Testis (tissue), 2 donors: ENCODE measurements around the gene VOPP1.

Experiments used
- POLR2A ChIP-seq: fragments of 450-650 bp; IDR thresholded peaks from one replicate; pipeline ENCODE4 v1.6.1; 2017; ENCODE audit warnings: antibody characterized with exemption, mild to moderate bottlenecking, moderate library complexity
- TF ChIP-seq, protein P1 (sequence below), 3 experiments: fragments of 450-650 bp in 2 of 3; fragments of 200-600 bp in 1 of 3; sonication (generic) in 1 of 3; IDR thresholded peaks; one replicate each; pipeline ENCODE4 v1.5.1; 2016 to 2019; ENCODE audit warnings: antibody characterized with exemption in 3 of 3, mild to moderate bottlenecking in 2 of 3, moderate library complexity in 1 of 3

DNA sequence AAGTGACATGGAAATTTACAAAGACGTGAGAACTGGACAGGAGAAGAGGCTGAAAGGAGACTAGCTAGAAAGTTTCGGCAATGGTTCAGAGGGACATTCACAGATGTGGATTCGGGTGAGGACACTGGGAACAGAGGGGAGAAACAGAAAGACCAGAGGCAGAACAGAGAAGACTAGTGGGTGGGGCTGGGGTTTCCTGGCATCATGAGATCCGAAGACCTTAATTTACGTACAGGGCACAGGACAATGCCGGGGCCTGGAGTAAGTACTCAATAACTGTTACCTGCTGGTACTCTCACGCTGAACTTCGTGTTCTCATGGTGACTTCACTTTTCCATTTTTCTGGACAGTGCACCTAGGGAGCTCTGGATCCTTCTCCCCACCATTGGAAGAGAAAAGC, 53.5 kb downstream of the VOPP1 start:
- TF ChIP-seq, protein P1, sequence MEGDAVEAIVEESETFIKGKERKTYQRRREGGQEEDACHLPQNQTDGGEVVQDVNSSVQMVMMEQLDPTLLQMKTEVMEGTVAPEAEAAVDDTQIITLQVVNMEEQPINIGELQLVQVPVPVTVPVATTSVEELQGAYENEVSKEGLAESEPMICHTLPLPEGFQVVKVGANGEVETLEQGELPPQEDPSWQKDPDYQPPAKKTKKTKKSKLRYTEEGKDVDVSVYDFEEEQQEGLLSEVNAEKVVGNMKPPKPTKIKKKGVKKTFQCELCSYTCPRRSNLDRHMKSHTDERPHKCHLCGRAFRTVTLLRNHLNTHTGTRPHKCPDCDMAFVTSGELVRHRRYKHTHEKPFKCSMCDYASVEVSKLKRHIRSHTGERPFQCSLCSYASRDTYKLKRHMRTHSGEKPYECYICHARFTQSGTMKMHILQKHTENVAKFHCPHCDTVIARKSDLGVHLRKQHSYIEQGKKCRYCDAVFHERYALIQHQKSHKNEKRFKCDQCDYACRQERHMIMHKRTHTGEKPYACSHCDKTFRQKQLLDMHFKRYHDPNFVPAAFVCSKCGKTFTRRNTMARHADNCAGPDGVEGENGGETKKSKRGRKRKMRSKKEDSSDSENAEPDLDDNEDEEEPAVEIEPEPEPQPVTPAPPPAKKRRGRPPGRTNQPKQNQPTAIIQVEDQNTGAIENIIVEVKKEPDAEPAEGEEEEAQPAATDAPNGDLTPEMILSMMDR (IDR thresholded peaks at IDR 0.05) = no peak
- TF ChIP-seq POLR2A = no peak
